ENCODE results near the gene ATP13A1. TPM values are rescaled to one million over a fixed set of nuclear protein-coding genes. Genes with fewer than 3 reads are reported as not detected.

ATP13A1 gene
- total RNA-seq, 4 donors from 2014 or later = 65.6 to 142 (median 92.3) TPM

GRCh38 chr19:19637186-19637522, 26.3 kb downstream of the ATP13A1 start:
- H3K27ac ChIP-seq = no peak overlapping the region
- TF ChIP-seq CTCF (IDR thresholded peaks at IDR 0.05) (no peak), EP300 (IDR thresholded peaks at IDR 0.05) (no peak), POLR2A (IDR thresholded peaks at IDR 0.05) (no peak), POLR2AphosphoS5 (IDR thresholded peaks at IDR 0.05) (no peak)
- no CpG with 5 or more reads among the region's 27 CpGs for WGBS, 2 donors (ENCODE audit: low coverage in 1 of 2)
- no peaks in the 10 kb centered on the region for H3K4me1 ChIP-seq
- peaks cover 0 to 62% of the 10 kb centered on the region in 2 donors for H3K36me3 ChIP-seq
- no peak overlapping the region for H3K4me3 ChIP-seq
- H3K9me3 ChIP-seq = no peaks in the 10 kb centered on the region
- no peak for ATAC-seq
- no peaks in the 10 kb centered on the region for H3K27me3 ChIP-seq

- no peaks in the 10 kb centered on the region for H3K9me3 ChIP-seq
- peaks cover 0 to 62% of the 10 kb centered on the region in 2 donors for H3K36me3 ChIP-seq
- no peak for ATAC-seq
Measured at GRCh38 chr19:19636573-19637185, 26.8 kb downstream of the ATP13A1 start.

GRCh38 chr19:19635313-19635702, 28.2 kb downstream of the ATP13A1 start:
- H3K4me3 ChIP-seq = no peak overlapping the region
- no peak for ATAC-seq
- no peaks in the 10 kb centered on the region for H3K27me3 ChIP-seq
- 96% methylated on average over 8 of the region's 14 CpGs; no CpG with 5 or more reads in 1 of the 2 donors for WGBS, 2 donors (ENCODE audit: low coverage in 1 of 2)
- no peak overlapping the region for H3K27ac ChIP-seq
- H3K4me1 ChIP-seq = no peaks in the 10 kb centered on the region
- H3K9me3 ChIP-seq = no peaks in the 10 kb centered on the region
- no peak for TF ChIP-seq EP300 (IDR thresholded peaks at IDR 0.05)
- TF ChIP-seq CTCF (IDR thresholded peaks at IDR 0.05) = no peak
- H3K36me3 ChIP-seq = peaks cover 0 to 62% of the 10 kb centered on the region in 2 donors

More at GRCh38 chr19:19636573-19637185, 26.8 kb downstream of the ATP13A1 start:
- H3K27ac ChIP-seq = no peak overlapping the region
- no peak overlapping the region for H3K4me3 ChIP-seq
- no peaks in the 10 kb centered on the region for H3K4me1 ChIP-seq
- TF ChIP-seq EP300 (IDR thresholded peaks at IDR 0.05) = no peak
- TF ChIP-seq CTCF (IDR thresholded peaks at IDR 0.05) = no peak
- no peak for TF ChIP-seq POLR2A (IDR thresholded peaks at IDR 0.05)
- no peak for TF ChIP-seq POLR2AphosphoS5 (IDR thresholded peaks at IDR 0.05)
- no CpG with 5 or more reads among the region's 9 CpGs for WGBS, 2 donors (ENCODE audit: low coverage in 1 of 2)
- H3K27me3 ChIP-seq = no peaks in the 10 kb centered on the region

- no peak for ATAC-seq
- H3K36me3 ChIP-seq = peaks cover 0 to 57% of the 10 kb centered on the region in 2 donors
Measured at GRCh38 chr19:19634516-19635312, 28.8 kb downstream of the ATP13A1 start.

More at GRCh38 chr19:19634516-19635312, 28.8 kb downstream of the ATP13A1 start:
- TF ChIP-seq CTCF (IDR thresholded peaks at IDR 0.05) (no peak), EP300 (IDR thresholded peaks at IDR 0.05) (no peak), POLR2AphosphoS5 (IDR thresholded peaks at IDR 0.05) (no peak), POLR2A (IDR thresholded peaks at IDR 0.05) (no peak)
- 93 to 95% methylated on average over 4 to 31 of the region's 36 CpGs for WGBS, 2 donors (ENCODE audit: low coverage in 1 of 2)
- Histone ChIP-seq H3K9me3 (no peaks in the 10 kb centered on the region), H3K27ac (no peak overlapping the region), H3K27me3 (no peaks in the 10 kb centered on the region), H3K4me1 (no peaks in the 10 kb centered on the region), H3K4me3 (no peak overlapping the region)

All from gastroesophageal sphincter (tissue), 4 donors.